Amniotic epithelial cell (primary cell): Measurements from ENCODE around the gene USP24.
"Not testable (repeated sequence)": the region's sequence is repeated elsewhere in the genome, so short reads cannot be mapped to it uniquely, and the experiment has no call there.

Experiments used
- DNase-seq: peaks from one replicate; pipeline ENCODE4 v3.0.0-alpha.2; 2010; ENCODE audit warnings: low read depth

The USP24 gene

DNA sequence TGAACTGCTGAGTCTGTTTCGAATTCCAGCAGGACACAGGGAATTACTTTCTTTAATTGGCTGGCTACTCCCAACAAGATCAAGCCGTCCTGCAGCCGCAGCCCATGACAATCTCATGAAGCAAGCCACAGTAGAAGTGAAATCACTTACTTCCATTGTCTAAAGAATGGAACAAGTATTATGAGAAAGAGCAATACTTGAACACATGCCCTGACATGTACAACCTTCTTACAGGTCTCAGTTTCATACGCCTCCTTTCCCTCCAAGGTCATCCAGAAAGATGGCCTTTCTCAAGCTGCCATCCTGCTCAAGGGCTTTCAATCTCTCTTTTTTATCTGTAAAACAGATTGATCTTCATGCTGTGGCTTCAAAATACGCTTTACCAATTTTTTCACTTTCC is 90.7 kb downstream of the USP24 start:
- no peak for DNase-seq

DNA sequence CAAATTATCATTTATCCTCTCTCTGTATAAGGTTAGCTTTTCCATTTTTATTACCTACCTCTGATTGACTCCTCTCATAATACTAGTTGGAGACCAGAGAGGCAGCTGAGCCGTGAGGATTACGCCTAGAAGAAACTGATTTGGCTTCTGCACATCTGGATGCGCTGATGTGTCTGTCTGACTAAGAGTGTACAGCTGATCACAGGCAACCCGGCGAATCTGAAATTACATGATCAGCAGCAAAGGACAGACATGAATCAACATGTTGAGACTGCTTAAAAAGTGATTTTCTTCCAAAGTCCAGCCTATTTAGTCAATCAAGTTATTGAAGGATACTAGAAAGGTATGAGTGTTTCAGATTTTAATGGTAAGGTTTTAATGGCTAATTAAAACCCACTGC is 94.6 kb downstream of the USP24 start:
- no peak for DNase-seq

DNA sequence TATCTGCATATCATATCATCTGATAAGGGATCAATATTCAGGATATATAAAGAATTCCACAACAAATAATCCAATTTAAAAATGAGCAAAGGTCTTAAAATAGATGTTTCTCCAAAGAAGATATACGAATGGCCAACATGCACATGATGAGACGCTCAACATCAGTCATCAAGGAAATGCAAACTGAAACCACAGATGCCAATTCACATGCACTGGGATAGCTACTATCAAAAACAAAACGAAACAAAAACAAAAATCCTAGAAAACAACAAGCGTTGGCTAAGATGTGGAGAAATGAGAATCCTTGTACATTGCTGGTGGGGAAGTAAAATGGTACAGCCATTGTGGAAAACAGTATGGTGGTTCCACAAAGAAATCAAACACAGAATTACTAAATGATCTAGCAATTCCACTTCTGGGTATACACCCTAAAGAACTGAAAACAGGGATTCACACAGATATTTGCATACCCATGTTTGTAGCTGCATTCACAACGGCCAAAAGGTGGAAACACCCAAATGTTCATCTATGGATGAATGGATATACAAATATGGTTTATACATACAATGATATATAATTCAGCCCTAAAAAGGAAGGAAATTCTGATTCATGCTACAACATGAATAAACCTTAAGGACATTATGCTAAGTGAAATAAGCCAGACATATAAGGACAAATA is 96.4 kb downstream of the USP24 start:
- no peak for DNase-seq

DNA sequence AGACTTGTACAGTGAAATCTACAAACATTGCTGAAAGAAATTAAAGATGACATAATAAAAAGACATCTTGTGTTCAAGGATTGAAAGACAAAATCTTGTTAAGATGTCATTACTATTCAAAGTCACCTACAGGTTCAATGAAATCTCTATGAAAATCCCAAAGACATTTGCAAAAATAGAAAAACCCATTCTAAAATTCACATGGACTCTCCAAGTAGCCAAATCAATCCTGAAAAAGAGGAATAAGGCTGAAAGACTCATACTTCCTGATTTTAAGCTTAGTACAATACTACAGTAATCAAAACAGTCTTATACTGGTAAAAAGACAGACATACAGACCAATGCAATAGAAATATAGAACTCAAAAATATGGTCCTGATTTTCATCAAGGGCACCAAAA is 97.2 kb downstream of the USP24 start:
- DNase-seq = no peak

DNA sequence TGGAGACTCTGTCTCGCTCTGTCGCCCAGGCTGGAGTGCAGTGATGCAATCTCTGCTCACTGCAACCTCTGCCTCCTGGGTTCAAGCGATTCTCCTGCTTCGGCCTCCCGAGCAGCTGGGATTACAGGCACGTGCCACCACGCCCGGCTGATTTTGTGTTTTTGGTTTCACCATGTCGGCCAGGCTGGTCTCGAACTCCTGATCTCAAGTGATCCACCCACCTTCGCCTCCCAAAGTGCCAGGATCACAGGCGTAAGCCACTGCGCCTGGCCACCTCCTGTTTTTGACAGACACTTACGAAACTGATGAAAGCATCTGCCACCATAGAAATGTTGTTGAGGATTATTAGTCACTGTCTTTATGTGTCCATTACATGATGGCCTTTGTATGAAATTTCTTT is 106.2 kb downstream of the USP24 start:
- not testable (repeated sequence) for DNase-seq

DNA sequence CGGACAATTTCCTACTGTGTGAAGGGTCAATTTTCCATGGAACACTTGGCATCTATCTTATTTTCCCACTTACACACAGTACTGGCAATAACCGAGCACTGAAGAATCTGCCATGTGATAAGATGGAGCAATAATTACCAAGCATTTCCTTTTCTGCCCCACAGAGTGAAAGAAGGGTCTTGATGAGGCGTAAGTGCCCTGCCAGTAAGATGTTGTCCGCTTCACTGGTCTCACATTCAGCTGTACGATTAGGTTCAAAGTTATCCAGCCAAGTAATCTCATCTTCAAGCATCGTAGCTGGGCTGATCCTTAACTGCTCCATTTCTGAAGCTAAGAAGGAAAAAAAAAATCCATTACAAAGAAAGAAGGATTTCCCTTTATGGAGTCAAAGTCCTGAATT is 108.1 kb downstream of the USP24 start:
- no peak for DNase-seq

DNA sequence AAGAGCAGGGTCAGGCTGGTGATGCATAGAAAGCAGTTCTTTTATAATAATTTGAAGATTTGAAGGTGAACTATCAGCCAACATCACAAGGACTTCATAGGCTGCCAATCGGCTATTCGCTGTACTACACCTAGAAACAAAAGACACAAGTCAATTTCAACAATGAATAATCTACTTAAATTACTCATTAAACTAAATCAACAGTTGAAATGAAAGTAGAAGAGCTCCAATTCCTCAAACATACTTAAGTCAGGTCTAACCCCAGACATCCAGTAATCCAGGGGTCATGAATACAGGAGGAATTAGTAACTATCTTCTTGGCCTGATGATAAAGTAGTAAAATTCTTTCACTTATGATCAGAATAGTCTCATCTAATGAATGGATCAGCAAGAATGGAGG is 111.3 kb downstream of the USP24 start:
- DNase-seq = no peak

DNA sequence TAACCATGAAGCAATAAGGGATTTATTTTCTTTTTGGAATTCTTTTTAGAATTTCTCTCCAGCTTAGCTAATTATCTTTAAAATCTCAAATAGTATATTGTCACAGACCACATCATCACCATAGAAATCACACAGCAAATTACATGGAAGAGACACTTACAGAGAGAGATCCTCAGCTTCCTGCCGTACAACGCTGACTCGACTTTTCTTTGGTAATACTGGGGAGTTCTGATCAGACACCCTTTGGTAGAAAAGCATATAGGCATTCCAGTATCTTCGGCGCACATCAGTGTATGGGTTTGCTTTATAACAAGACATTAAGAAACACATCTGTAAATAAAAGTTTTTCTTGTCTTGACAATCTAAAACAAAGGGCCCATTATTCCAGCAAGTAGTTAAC is 120.1 kb downstream of the USP24 start:
- DNase-seq = no peak

DNA sequence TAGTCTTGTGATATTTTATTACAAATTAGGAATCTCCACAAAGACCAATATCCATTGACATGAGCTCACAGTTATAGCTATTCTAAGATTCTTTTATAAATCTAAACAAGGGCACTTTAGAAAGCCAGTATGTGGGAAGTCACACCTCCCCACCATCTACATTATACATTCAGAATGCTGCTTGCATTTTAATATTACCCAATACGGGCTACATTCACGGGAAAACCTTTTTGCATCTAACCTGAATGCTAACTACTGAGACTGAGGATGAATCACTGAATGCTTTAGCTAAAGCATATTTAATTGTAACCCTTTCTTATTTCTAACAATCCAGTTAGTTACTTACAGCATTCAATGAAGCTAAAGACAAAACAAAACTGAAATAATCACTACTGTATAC is 122.7 kb downstream of the USP24 start:
- DNase-seq = no peak

DNA sequence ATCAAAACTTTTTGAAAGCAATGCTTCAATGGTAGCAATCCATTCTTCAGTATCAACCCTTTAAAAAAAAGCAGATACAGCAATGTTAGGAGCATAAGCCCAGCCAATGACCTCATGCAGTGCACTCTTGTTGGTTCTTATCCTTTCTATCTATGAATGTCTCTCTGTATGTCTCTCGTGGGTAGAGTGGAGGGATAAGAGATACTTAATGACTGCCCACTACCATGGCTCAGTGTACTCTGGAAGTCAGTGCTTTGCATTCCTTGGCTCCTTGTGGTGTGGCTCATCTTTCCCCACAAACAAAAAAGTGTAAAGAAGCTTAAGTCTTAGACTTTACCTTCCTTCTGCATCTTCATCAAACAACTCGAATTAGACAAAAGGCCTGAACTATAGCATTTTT is 125.5 kb downstream of the USP24 start:
- DNase-seq = peak; percentile 72

DNA sequence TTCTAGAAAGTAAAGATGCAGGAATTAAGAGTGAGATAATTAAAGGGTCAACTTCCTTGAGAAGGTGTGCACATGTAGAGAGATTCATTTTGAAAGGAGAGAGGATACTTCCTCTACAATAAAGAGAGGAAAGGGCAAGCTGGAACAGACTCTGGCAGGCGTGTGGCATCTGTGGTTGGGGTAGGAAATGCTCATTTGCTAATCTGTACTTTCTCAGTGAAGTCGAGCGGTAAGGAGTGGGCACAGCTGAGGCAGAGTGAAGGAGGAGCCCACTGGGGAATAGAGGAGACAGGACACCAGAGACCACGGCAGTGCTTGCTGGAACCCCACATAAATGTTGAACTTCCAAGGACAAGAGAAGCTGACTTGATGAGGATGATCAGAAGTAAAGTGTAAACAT is 126.8 kb downstream of the USP24 start:
- no peak for DNase-seq

DNA sequence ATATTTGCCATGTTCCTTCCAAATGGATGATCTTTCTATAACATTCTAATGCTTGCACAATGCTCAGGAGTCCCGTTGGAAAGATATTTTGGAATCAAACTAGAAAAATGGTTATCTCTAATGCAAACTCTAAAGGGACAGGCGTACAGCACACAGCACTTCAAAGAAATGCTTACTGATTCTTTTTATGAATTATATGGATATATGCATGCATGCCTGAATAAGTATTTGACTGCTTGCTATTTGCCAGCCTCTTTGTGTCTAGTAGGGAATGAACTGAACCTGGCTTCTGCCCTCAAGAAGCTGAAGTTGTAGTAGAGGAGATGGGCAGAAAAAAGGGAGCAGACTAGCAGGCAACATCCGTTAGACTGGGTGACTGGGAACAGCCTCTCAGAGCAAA is 127.7 kb downstream of the USP24 start:
- DNase-seq = no peak

DNA sequence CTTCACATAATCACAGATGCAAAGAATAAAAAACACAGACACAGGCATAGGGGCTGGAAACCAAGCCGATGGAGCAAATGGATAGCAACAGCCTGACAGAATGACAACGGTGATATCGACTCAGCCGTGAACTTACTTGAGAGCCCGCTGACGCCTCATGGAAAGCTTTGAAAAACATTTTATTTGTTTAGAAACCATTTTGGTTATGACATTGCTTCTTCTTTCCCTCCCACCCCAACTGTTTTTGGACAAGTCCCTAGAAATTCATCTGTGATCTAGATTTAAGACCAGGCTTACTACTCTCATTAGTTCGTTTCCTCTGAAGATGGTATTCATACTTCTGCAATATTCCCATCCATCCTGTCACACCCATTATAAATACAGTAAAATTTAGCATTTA is 130.9 kb downstream of the USP24 start:
- DNase-seq = no peak

DNA sequence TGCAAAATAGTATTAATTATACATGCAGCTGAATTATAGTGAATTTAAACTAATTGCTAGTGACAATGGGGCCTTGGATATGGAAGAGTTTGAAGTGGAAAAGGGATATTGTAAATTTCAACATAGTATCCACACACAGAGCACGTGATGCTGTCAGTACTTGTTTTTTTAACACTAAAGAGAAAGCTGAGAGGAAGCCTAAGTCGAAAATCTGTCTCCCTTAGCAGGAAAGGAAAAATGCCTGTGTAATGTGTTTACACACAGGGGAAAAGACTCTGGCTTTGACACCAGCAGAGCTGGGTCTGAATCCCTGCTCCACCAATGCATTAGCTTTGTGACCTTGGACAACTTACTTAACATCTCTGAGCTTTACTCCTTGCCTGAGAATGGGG is 133.3 kb downstream of the USP24 start:
- DNase-seq = no peak

DNA sequence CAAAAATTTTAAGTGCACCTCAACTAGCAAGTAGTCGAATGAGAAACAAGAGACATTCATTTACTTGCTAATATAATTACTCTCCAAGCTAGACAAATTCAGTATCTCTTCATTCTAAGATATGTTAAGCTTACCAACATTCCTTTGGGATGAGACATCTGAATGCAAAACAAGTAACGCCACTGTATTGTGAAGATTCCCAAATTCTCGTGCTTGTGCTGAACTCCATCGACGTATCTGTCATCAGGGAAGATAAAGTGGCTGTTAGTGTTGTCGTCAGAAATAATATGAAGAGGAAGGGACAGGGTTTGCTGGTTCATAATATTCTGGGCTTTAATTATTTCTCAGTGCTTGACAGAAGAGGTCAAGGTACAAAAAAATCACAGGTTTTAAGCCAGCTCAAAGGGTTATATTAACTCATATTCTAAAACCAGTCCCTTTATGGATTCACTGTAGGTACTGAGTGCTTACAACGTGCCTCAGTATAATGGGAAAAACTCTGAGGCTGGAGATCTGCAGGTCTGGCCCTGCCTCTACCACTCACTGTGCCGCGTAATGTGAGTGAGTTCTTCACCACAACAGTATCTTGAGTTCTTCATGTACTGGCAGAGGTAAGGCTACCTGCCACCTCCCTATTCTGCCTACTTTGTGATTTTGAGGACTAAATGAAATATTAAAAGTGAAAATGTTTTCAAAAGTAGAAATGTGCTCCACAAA is 133.8 kb downstream of the USP24 start:
- peak; percentile 85 for DNase-seq

DNA sequence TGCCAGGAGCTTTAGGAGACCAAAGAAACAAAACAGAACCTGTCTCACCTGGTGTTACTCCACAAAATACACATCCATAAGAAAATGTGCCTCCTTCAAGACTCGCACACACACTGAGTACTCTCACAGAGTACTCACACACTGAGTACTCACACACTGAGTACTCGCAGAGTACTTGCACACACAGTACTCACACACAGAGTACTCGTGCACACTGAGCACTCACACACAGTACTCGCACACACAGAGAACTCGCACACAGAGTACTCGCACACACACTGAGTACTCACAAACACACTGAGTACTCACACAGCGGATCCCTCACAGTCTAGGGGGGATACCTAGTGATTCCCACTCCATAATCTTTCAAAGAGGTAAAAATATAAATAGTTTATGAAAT is 135.5 kb downstream of the USP24 start:
- no peak for DNase-seq

DNA sequence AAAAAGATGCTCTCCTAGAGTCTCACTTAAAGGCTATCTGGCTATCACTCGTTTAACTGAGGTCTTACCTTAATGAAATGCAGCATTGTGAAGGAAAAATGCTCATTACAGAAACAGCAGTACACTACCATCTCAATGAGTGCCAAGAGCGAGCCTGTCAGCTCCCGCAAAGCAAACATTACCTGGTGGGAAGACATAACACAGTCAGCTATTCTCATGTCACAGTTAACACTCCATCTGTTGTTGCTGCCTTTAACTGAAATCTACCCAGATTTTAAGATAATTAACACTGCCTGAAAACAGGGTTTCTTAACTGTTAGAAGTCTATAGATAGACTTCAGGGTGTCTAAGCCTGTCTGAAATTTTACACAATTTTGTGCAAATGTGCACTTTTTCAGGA is 136.7 kb downstream of the USP24 start:
- no peak for DNase-seq

DNA sequence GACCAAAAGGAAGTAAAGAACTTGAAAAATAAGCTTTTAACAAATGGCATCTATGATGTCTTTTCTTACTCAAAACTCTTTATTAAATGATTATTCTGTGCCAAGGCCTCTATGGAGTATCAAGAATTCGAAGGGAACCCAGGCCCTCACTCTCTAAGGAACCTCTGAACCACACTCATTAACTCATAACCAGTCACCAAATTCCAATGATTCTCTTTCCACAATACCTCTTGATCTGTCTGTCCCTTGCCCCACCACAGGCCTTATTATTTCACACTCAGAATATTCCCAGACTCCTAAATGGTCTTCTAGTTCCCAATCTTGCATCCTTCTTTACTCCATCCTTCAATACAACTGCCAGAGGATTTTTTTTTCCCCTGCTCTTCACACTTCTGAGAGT is 138.8 kb downstream of the USP24 start:
- no peak for DNase-seq

DNA sequence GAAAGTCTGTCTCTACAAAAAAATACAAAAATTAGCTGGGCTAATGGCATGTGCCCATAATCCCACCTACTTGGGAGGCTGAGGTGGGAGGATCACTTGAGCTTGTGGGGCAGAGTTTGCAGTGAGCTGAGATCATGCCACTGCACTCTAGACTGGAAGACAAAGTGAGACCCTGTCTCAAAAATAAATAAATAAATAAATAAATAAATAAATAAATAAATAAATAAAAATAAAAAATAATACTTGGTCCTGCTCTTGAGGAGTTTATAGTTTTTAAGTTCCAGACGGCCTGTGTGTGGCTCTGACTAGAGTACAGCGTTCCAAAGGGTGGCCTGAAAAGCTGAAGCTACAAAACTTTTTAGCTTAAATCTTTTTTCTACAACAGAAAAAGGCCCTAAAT is 140.7 kb downstream of the USP24 start:
- no peak for DNase-seq

DNA sequence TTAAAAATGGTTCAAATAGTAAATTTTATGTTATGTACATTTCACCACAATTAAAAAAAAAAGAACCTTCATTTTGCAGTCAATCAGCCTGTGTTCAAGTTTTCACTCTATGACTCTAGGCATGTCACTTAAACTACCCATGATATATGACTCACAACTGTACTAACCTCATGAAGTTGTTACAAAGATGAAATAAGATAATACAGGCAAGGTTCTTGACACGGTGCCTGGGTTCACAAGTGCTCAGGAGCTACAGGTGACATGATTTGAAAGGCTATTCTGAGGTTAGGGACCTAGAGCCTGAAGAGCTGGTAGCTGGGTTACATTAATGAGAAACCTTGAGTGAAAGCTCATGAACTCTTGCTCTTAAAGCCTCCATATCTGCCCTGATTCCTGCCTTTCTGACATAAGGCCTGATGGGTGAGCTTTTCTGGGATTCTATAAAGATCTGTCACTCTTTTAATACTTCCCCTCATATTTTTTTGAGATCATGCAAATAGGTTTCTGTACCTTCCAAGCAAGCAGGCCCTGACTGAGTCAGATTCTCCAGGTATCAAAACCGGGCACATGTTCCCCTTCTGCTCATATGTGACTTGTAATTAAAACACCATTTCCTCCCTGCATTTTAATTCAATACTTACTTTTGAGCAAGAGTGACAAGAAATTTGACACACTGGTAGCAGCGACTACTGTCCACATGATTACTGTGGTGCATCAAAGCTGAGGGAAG is 141.8 kb downstream of the USP24 start:
- DNase-seq = no peak

DNA sequence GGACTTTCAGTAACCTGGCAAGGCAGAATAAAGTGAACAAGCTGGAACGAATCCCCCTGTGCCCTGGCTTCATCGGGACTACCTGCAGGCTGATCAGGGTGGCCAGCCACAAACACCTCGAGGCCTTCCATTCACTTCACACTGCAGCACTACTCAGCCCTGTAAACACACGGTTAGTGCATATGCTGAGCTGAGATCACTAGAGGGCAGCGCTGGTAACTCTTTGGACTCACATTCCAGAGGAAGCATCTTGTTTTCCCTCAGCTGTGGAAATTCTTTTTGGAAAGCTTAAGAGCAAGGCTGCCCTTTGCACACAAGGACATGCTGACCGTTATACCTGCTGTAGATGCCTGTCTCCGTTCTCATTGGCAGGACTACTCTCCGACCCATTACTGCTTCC is 143.7 kb downstream of the USP24 start:
- peak; percentile 67 for DNase-seq

DNA sequence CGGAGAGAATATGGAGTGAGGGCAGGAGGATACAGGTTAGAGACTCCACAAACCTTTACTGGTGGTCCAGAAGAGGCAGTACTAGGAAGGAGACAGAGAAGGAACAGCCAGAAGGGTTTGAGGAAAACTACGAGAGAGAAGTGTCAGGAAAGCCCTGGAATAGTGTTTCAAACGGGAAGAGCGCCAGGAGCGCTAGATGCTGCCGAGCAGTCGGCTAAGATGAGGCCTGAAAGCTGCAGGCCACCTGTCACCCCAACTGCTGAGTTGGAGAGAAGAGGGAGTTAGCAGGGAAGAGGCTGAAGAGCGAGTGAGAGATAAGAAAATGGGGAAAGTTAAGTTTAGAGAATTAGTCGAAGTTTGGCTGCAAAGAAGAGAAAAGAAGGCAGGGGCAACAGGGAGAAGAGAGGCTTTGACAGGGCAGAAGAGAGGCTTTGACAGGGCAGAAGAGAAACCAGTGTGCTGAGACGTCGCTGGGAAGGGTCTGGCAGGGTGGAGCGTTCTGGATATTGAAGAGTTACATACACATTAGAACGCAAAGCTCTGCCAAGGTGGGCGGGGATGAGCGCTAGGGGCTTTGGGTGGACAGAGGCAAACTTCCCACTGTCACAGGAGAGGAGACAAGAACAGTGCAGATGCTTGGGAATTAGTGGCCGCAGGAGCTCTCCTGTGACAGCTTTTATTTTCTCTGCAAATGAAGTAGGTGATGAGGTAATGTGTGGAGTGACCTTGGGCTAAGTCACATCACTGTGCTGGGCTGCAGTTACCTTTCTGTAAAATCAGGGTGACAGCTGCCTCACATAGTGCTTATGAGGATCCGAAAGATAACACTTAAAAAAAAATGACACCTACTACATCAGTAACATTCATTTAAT is 144.6 kb downstream of the USP24 start:
- no peak for DNase-seq
